ENCODE data around the gene BCAS3.
"Not testable (repeated sequence)": the region's sequence is repeated elsewhere in the genome, so short reads cannot be mapped to it uniquely, and the experiment has no call there.

Gene BCAS3

GRCh38 chr17:60926466-60927183, 249.0 kb downstream of the BCAS3 start:
- Histone ChIP-seq H3K4me3 (ENCODE audit: insufficient read depth, low read depth, low read length, poor library complexity, severe bottlenecking) (no peak overlapping the region), H3K9me3 (ENCODE audit: control insufficient read depth, low read length) (no peaks in the 10 kb centered on the region), H3K36me3 (ENCODE audit: control insufficient read depth, insufficient read depth, low read length) (no peaks in the 10 kb centered on the region), H3K27ac (ENCODE audit: insufficient read depth, low read length, poor library complexity, severe bottlenecking) (no peak overlapping the region), H3K27me3 (replicated peaks; ENCODE audit: control insufficient read depth, insufficient read depth, low read length, poor library complexity, severe bottlenecking) (no peaks in the 10 kb centered on the region), H3K4me1 (ENCODE audit: control insufficient read depth, insufficient read depth, low read length, poor library complexity, severe bottlenecking) (no peaks in the 10 kb centered on the region)
- DNase-seq = no peak

- Histone ChIP-seq H3K4me3 (ENCODE audit: insufficient read depth, low read depth, low read length, poor library complexity, severe bottlenecking) (no peak overlapping the region), H3K27ac (ENCODE audit: insufficient read depth, low read length, poor library complexity, severe bottlenecking) (no peak overlapping the region), H3K4me1 (ENCODE audit: control insufficient read depth, insufficient read depth, low read length, poor library complexity, severe bottlenecking) (no peaks in the 10 kb centered on the region), H3K27me3 (replicated peaks; ENCODE audit: control insufficient read depth, insufficient read depth, low read length, poor library complexity, severe bottlenecking) (no peaks in the 10 kb centered on the region), H3K9me3 (ENCODE audit: control insufficient read depth, low read length) (no peaks in the 10 kb centered on the region), H3K36me3 (ENCODE audit: control insufficient read depth, insufficient read depth, low read length) (no peaks in the 10 kb centered on the region)
- no peak for DNase-seq
These were observed 256.1 kb downstream of the BCAS3 start for GRCh38 chr17:60933739-60934138.

GRCh38 chr17:60934723-60935122, 257.1 kb downstream of the BCAS3 start:
- Histone ChIP-seq H3K4me3 (ENCODE audit: insufficient read depth, low read depth, low read length, poor library complexity, severe bottlenecking) (no peak overlapping the region), H3K4me1 (ENCODE audit: control insufficient read depth, insufficient read depth, low read length, poor library complexity, severe bottlenecking) (no peaks in the 10 kb centered on the region), H3K9me3 (ENCODE audit: control insufficient read depth, low read length) (no peaks in the 10 kb centered on the region), H3K36me3 (ENCODE audit: control insufficient read depth, insufficient read depth, low read length) (no peaks in the 10 kb centered on the region), H3K27ac (ENCODE audit: insufficient read depth, low read length, poor library complexity, severe bottlenecking) (no peak overlapping the region), H3K27me3 (replicated peaks; ENCODE audit: control insufficient read depth, insufficient read depth, low read length, poor library complexity, severe bottlenecking) (no peaks in the 10 kb centered on the region)
- DNase-seq = no peak

GRCh38 chr17:60935991-60936390, 258.3 kb downstream of the BCAS3 start:
- not testable (repeated sequence) for H3K27ac ChIP-seq (ENCODE audit: insufficient read depth, low read length, poor library complexity, severe bottlenecking); H3K9me3 ChIP-seq (ENCODE audit: control insufficient read depth, low read length); DNase-seq; H3K27me3 ChIP-seq (replicated peaks; ENCODE audit: control insufficient read depth, insufficient read depth, low read length, poor library complexity, severe bottlenecking); H3K4me1 ChIP-seq (ENCODE audit: control insufficient read depth, insufficient read depth, low read length, poor library complexity, severe bottlenecking); H3K4me3 ChIP-seq (ENCODE audit: insufficient read depth, low read depth, low read length, poor library complexity, severe bottlenecking); H3K36me3 ChIP-seq (ENCODE audit: control insufficient read depth, insufficient read depth, low read length)

GRCh38 chr17:60939318-60939717, 261.7 kb downstream of the BCAS3 start:
- no peak overlapping the region for H3K27ac ChIP-seq (ENCODE audit: insufficient read depth, low read length, poor library complexity, severe bottlenecking)
- no peak overlapping the region for H3K4me3 ChIP-seq (ENCODE audit: insufficient read depth, low read depth, low read length, poor library complexity, severe bottlenecking)
- no peaks in the 10 kb centered on the region for H3K27me3 ChIP-seq (replicated peaks; ENCODE audit: control insufficient read depth, insufficient read depth, low read length, poor library complexity, severe bottlenecking)
- no peaks in the 10 kb centered on the region for H3K4me1 ChIP-seq (ENCODE audit: control insufficient read depth, insufficient read depth, low read length, poor library complexity, severe bottlenecking)
- DNase-seq = no peak
- no peaks in the 10 kb centered on the region for H3K9me3 ChIP-seq (ENCODE audit: control insufficient read depth, low read length)
- H3K36me3 ChIP-seq (ENCODE audit: control insufficient read depth, insufficient read depth, low read length) = no peaks in the 10 kb centered on the region

- H3K4me3 ChIP-seq (ENCODE audit: insufficient read depth, low read depth, low read length, poor library complexity, severe bottlenecking) = no peak overlapping the region
- H3K36me3 ChIP-seq (ENCODE audit: control insufficient read depth, insufficient read depth, low read length) = no peaks in the 10 kb centered on the region
- no peaks in the 10 kb centered on the region for H3K9me3 ChIP-seq (ENCODE audit: control insufficient read depth, low read length)
- no peaks in the 10 kb centered on the region for H3K4me1 ChIP-seq (ENCODE audit: control insufficient read depth, insufficient read depth, low read length, poor library complexity, severe bottlenecking)
- DNase-seq = no peak
- H3K27ac ChIP-seq (ENCODE audit: insufficient read depth, low read length, poor library complexity, severe bottlenecking) = no peak overlapping the region
- H3K27me3 ChIP-seq (replicated peaks; ENCODE audit: control insufficient read depth, insufficient read depth, low read length, poor library complexity, severe bottlenecking) = no peaks in the 10 kb centered on the region
These were observed 263.4 kb downstream of the BCAS3 start for GRCh38 chr17:60941028-60941427.

- no peak for DNase-seq
- no peak overlapping the region for H3K4me3 ChIP-seq (ENCODE audit: insufficient read depth, low read depth, low read length, poor library complexity, severe bottlenecking)
- H3K27ac ChIP-seq (ENCODE audit: insufficient read depth, low read length, poor library complexity, severe bottlenecking) = no peak overlapping the region
- no peaks in the 10 kb centered on the region for H3K9me3 ChIP-seq (ENCODE audit: control insufficient read depth, low read length)
- H3K27me3 ChIP-seq (replicated peaks; ENCODE audit: control insufficient read depth, insufficient read depth, low read length, poor library complexity, severe bottlenecking) = no peaks in the 10 kb centered on the region
- no peaks in the 10 kb centered on the region for H3K36me3 ChIP-seq (ENCODE audit: control insufficient read depth, insufficient read depth, low read length)
- H3K4me1 ChIP-seq (ENCODE audit: control insufficient read depth, insufficient read depth, low read length, poor library complexity, severe bottlenecking) = no peaks in the 10 kb centered on the region
These were observed 263.9 kb downstream of the BCAS3 start for GRCh38 chr17:60941571-60941970.

GRCh38 chr17:60944751-60945150, 267.1 kb downstream of the BCAS3 start:
- no peaks in the 10 kb centered on the region for H3K4me1 ChIP-seq (ENCODE audit: control insufficient read depth, insufficient read depth, low read length, poor library complexity, severe bottlenecking)
- no peaks in the 10 kb centered on the region for H3K36me3 ChIP-seq (ENCODE audit: control insufficient read depth, insufficient read depth, low read length)
- no peaks in the 10 kb centered on the region for H3K9me3 ChIP-seq (ENCODE audit: control insufficient read depth, low read length)
- H3K27me3 ChIP-seq (replicated peaks; ENCODE audit: control insufficient read depth, insufficient read depth, low read length, poor library complexity, severe bottlenecking) = no peaks in the 10 kb centered on the region
- no peak overlapping the region for H3K27ac ChIP-seq (ENCODE audit: insufficient read depth, low read length, poor library complexity, severe bottlenecking)
- DNase-seq = no peak
- H3K4me3 ChIP-seq (ENCODE audit: insufficient read depth, low read depth, low read length, poor library complexity, severe bottlenecking) = no peak overlapping the region

GRCh38 chr17:60947100-60947499, 269.4 kb downstream of the BCAS3 start:
- no peaks in the 10 kb centered on the region for H3K27me3 ChIP-seq (replicated peaks; ENCODE audit: control insufficient read depth, insufficient read depth, low read length, poor library complexity, severe bottlenecking)
- H3K9me3 ChIP-seq (ENCODE audit: control insufficient read depth, low read length) = no peaks in the 10 kb centered on the region
- no peaks in the 10 kb centered on the region for H3K36me3 ChIP-seq (ENCODE audit: control insufficient read depth, insufficient read depth, low read length)
- H3K27ac ChIP-seq (ENCODE audit: insufficient read depth, low read length, poor library complexity, severe bottlenecking) = no peak overlapping the region
- H3K4me1 ChIP-seq (ENCODE audit: control insufficient read depth, insufficient read depth, low read length, poor library complexity, severe bottlenecking) = no peaks in the 10 kb centered on the region
- H3K4me3 ChIP-seq (ENCODE audit: insufficient read depth, low read depth, low read length, poor library complexity, severe bottlenecking) = no peak overlapping the region
- DNase-seq = no peak

GRCh38 chr17:60947543-60947942, 269.9 kb downstream of the BCAS3 start:
- Histone ChIP-seq H3K27me3 (replicated peaks; ENCODE audit: control insufficient read depth, insufficient read depth, low read length, poor library complexity, severe bottlenecking) (no peaks in the 10 kb centered on the region), H3K27ac (ENCODE audit: insufficient read depth, low read length, poor library complexity, severe bottlenecking) (no peak overlapping the region), H3K4me1 (ENCODE audit: control insufficient read depth, insufficient read depth, low read length, poor library complexity, severe bottlenecking) (no peaks in the 10 kb centered on the region), H3K9me3 (ENCODE audit: control insufficient read depth, low read length) (no peaks in the 10 kb centered on the region), H3K36me3 (ENCODE audit: control insufficient read depth, insufficient read depth, low read length) (no peaks in the 10 kb centered on the region), H3K4me3 (ENCODE audit: insufficient read depth, low read depth, low read length, poor library complexity, severe bottlenecking) (no peak overlapping the region)
- DNase-seq = no peak

Data from effector memory CD4-positive, alpha-beta T cell (primary cell).